Upper lobe of left lung (tissue), 4 donors: ENCODE data around the gene GALNT11.
"Not testable (repeated sequence)": the region's sequence is repeated elsewhere in the genome, so short reads cannot be mapped to it uniquely, and the experiment has no call there.

ENCODE experiments used
- CTCF ChIP-seq, 6 experiments: fragments of 450-650 bp in 4 of 6; fragments of 200-600 bp in 2 of 6; sonication (generic) in 2 of 6; IDR thresholded peaks; one replicate each; pipeline ENCODE4 v1.5.1; 2016 to 2019; ENCODE audit warnings: antibody characterized with exemption in 6 of 6
- EP300 ChIP-seq, 4 donors: sonication (generic); formaldehyde crosslinking; IDR thresholded peaks; one replicate each; pipeline ENCODE4 v1.5.1; 2017; ENCODE audit warnings: antibody characterized with exemption in 4 of 4, control low read depth in 2 of 4

GRCh38 chr7:152044909-152045308, 19.4 kb downstream of the GALNT11 start:
- not testable (repeated sequence) for TF ChIP-seq EP300, CTCF (IDR thresholded peaks at IDR 0.05)
